HEK293 (cell line): ENCODE data around the gene IDH3B.

Experiments
- CTCF ChIA-PET: fragments of 350-600 bp; formaldehyde crosslinking; extraction: SDS; loops from one replicate; lab custom pipeline; 2021; ENCODE audit warnings: antibody characterized with exemption; lab: Yijun Ruan, JAX
- POLR2A ChIA-PET: fragments of 300-600 bp; formaldehyde crosslinking; extraction: SDS; loops from one replicate; lab custom pipeline; 2020; ENCODE audit warnings: antibody characterized with exemption, inconsistent platforms; lab: Yijun Ruan, JAX
- H3K27ac ChIP-seq: fragments of 200-500 bp; sonication (Bioruptor generic); 2 replicates; pipeline ENCODE4 v1.5.1; 2014; ENCODE audit warnings: low read depth, low read length, control low read depth, inconsistent platforms; ENCODE audit errors: extremely low read depth
- H3K36me3 ChIP-seq, 2 experiments: fragments of 200-500 bp in 1 of 2; sonication (Bioruptor generic) in 1 of 2; 1 replicate in 1 of 2; 2 replicates in 1 of 2; pipeline ENCODE4 v1.5.1; 2014 to 2017; ENCODE audit warnings: inconsistent platforms in 2 of 2, low read length in 2 of 2; ENCODE audit not compliant: control insufficient read depth in 2 of 2, insufficient read depth in 1 of 2
- H3K4me1 ChIP-seq: fragments of 200-500 bp; sonication (Bioruptor generic); 2 replicates; pipeline ENCODE4 v1.5.1; 2014; ENCODE audit warnings: mild to moderate bottlenecking, low read length, inconsistent platforms; ENCODE audit not compliant: control insufficient read depth, insufficient read depth
- H3K4me3 ChIP-seq: 2 replicates; pipeline ENCODE4 v1.5.1; 2011; ENCODE audit warnings: low read depth, mild to moderate bottlenecking, control low read depth, low read length, moderate library complexity
- H3K9me3 ChIP-seq: fragments of 200-500 bp; sonication (Bioruptor generic); 2 replicates; pipeline ENCODE4 v1.5.1; 2014; ENCODE audit warnings: low read depth, low read length, inconsistent platforms; ENCODE audit not compliant: control insufficient read depth, insufficient read depth
- GLI2 ChIP-seq: fragments of 450-650 bp; formaldehyde crosslinking; IDR thresholded peaks from 2 replicates; pipeline ENCODE4; 2017; ENCODE audit warnings: missing biosample characterization, missing genetic modification characterization, low read depth, borderline replicate concordance
- GLIS1 ChIP-seq: fragments of 450-650 bp; formaldehyde crosslinking; IDR thresholded peaks from 2 replicates; pipeline ENCODE4 v1.5.1; 2016; ENCODE audit warnings: missing biosample characterization, missing genetic modification characterization
- GLIS2 ChIP-seq: fragments of 450-650 bp; formaldehyde crosslinking; IDR thresholded peaks from 2 replicates; pipeline ENCODE4 v1.5.1; 2016; ENCODE audit warnings: missing biosample characterization, missing genetic modification characterization
- HIC1 ChIP-seq: fragments of 450-650 bp; formaldehyde crosslinking; IDR thresholded peaks from 2 replicates; pipeline ENCODE4 v1.5.1; 2016; ENCODE audit warnings: missing biosample characterization, missing genetic modification characterization
- INSM2 ChIP-seq: fragments of 450-650 bp; formaldehyde crosslinking; IDR thresholded peaks from 2 replicates; pipeline ENCODE4 v1.5.1; 2016; ENCODE audit warnings: missing biosample characterization, missing genetic modification characterization
- MZF1 ChIP-seq: fragments of 450-650 bp; formaldehyde crosslinking; IDR thresholded peaks from 2 replicates; pipeline ENCODE4 v1.5.1; 2017; ENCODE audit warnings: missing biosample characterization, missing genetic modification characterization, borderline replicate concordance
- OSR2 ChIP-seq: fragments of 450-650 bp; formaldehyde crosslinking; IDR thresholded peaks from 2 replicates; pipeline ENCODE4 v1.5.1; 2016; ENCODE audit warnings: missing biosample characterization, missing genetic modification characterization
- PATZ1 ChIP-seq: fragments of 450-650 bp; formaldehyde crosslinking; IDR thresholded peaks from 2 replicates; pipeline ENCODE4 v1.5.1; 2016; ENCODE audit warnings: missing biosample characterization, missing genetic modification characterization
- PRDM6 ChIP-seq: fragments of 450-650 bp; formaldehyde crosslinking; IDR thresholded peaks from 2 replicates; pipeline ENCODE4 v1.5.1; 2017; ENCODE audit warnings: missing biosample characterization, missing genetic modification characterization
- ZBTB20 ChIP-seq: fragments of 450-650 bp; formaldehyde crosslinking; IDR thresholded peaks from 2 replicates; pipeline ENCODE4 v1.5.1; 2016; ENCODE audit warnings: missing biosample characterization, missing genetic modification characterization
- ZBTB7A ChIP-seq: fragments of 450-650 bp; formaldehyde crosslinking; IDR thresholded peaks from 2 replicates; pipeline ENCODE4 v1.5.1; 2016; ENCODE audit warnings: low read depth, missing biosample characterization, missing genetic modification characterization
- ZNF174 ChIP-seq: fragments of 450-650 bp; formaldehyde crosslinking; IDR thresholded peaks from 2 replicates; pipeline ENCODE4 v1.5.0; 2017; ENCODE audit warnings: missing biosample characterization, mild to moderate bottlenecking, missing genetic modification characterization
- ZNF2 ChIP-seq: fragments of 450-650 bp; formaldehyde crosslinking; IDR thresholded peaks from 2 replicates; pipeline ENCODE4 v1.5.1; 2016; ENCODE audit warnings: missing biosample characterization, missing genetic modification characterization
- ZNF335 ChIP-seq: fragments of 450-650 bp; formaldehyde crosslinking; conservative IDR thresholded peaks from 2 replicates; pipeline ENCODE4 v1.5.1; 2016; ENCODE audit warnings: missing biosample characterization, missing genetic modification characterization
- ZNF548 ChIP-seq: fragments of 450-650 bp; formaldehyde crosslinking; IDR thresholded peaks from 2 replicates; pipeline ENCODE4 v1.5.1; 2016; ENCODE audit warnings: missing biosample characterization, missing genetic modification characterization
- ZNF660 ChIP-seq: fragments of 450-650 bp; IDR thresholded peaks from 2 replicates; pipeline ENCODE4 v1.5.1; 2018; ENCODE audit warnings: missing biosample characterization, mild to moderate bottlenecking, missing genetic modification characterization
- ZNF792 ChIP-seq: fragments of 450-650 bp; formaldehyde crosslinking; IDR thresholded peaks from 2 replicates; pipeline ENCODE4 v1.5.1; 2016; ENCODE audit warnings: missing biosample characterization, missing genetic modification characterization
- ZNF837 ChIP-seq: fragments of 450-650 bp; formaldehyde crosslinking; IDR thresholded peaks from 2 replicates; pipeline ENCODE4 v1.5.1; 2016; ENCODE audit warnings: missing biosample characterization, missing genetic modification characterization
- ZNF843 ChIP-seq: fragments of 450-650 bp; formaldehyde crosslinking; IDR thresholded peaks from 2 replicates; pipeline ENCODE4 v1.5.1; 2016; ENCODE audit warnings: missing biosample characterization, missing genetic modification characterization
- ZSCAN16 ChIP-seq: fragments of 450-650 bp; formaldehyde crosslinking; IDR thresholded peaks from 2 replicates; pipeline ENCODE4 v1.5.1; 2016; ENCODE audit warnings: missing biosample characterization, missing genetic modification characterization

The IDH3B gene

GRCh38 chr20:2691127-2691526, 27.1 kb upstream of the IDH3B start:
- H3K27ac ChIP-seq: no peak overlapping the region
- POLR2A ChIA-PET: interaction anchor here (1.5 kb wide), 1 partner anchor 39 kb away, joined by 3 read pairs; no protein-coding TSS in a partner anchor
- peaks cover 0 to 4% of the 10 kb centered on the region in 2 experiments; a peak in 1 of 3 replicates for H3K36me3 ChIP-seq
- no peak overlapping the region for H3K4me3 ChIP-seq
- no peaks in the 10 kb centered on the region for H3K9me3 ChIP-seq
- CTCF ChIA-PET: interaction anchor here (0.7 to 5.9 kb wide), 4 partner anchors 19 to 310 kb away, joined by 3 to 48 read pairs (median 4); no protein-coding TSS in a partner anchor
- TF ChIP-seq ZBTB7A (tag by site-specific recombination): no peak
- no peak for TF ChIP-seq ZNF660
- TF ChIP-seq ZSCAN16 (tag by site-specific recombination): no peak
- TF ChIP-seq INSM2: no peak
- TF ChIP-seq, all 188 proteins: peak for 0
- peaks cover 15% of the 10 kb centered on the region for H3K4me1 ChIP-seq

- H3K4me1 ChIP-seq: peaks cover 15% of the 10 kb centered on the region
- ChIA-PET POLR2A (interaction anchor here (0.6 kb wide), 1 partner anchor 626 kb away, joined by 3 read pairs; no protein-coding TSS in a partner anchor), CTCF (interaction anchor here (1.0 to 5.9 kb wide), 4 partner anchors 51 to 310 kb away, joined by 4 to 48 read pairs (median 16); no protein-coding TSS in a partner anchor)
- no peak overlapping the region for H3K27ac ChIP-seq
- TF ChIP-seq PATZ1 (tag by site-specific recombination): 0 out of 2 replicates have a peak, but pooled peaks have one; percentile 17
- TF ChIP-seq ZNF837 (tag by site-specific recombination): no peak
- no peak for TF ChIP-seq ZNF174 (tag by site-specific recombination)
- peak; percentile 35; the same call in 1 of the 2 replicates for TF ChIP-seq GLIS2
- TF ChIP-seq ZNF335 (tag by site-specific recombination): peak; percentile 82
- TF ChIP-seq ZNF792 (tag by site-specific recombination): no peak
- TF ChIP-seq ZBTB20 (tag by site-specific recombination): peak; percentile 68; the same call in 1 of the 2 replicates
- TF ChIP-seq GLIS1: peak; percentile 86
- no peaks in the 10 kb centered on the region for H3K9me3 ChIP-seq
- H3K4me3 ChIP-seq: no peak overlapping the region
- H3K36me3 ChIP-seq: peaks cover 0 to 4% of the 10 kb centered on the region in 2 experiments; a peak in 1 of 3 replicates
These were observed 26.7 kb upstream of the IDH3B start for GRCh38 chr20:2690718-2691117.

- peaks cover 15% of the 10 kb centered on the region for H3K4me1 ChIP-seq
- ChIA-PET POLR2A (interaction anchor here (0.6 to 1.2 kb wide), 2 partner anchors 38 to 626 kb away, joined by 3 read pairs; partner anchors contain the start of gene NOP56), CTCF (interaction anchor here (0.7 to 5.9 kb wide), 6 partner anchors 12 to 310 kb away, joined by 3 to 48 read pairs (median 24); no protein-coding TSS in a partner anchor)
- no peak overlapping the region for H3K27ac ChIP-seq
- no peaks in the 10 kb centered on the region for H3K9me3 ChIP-seq
- no peak overlapping the region for H3K4me3 ChIP-seq
- H3K36me3 ChIP-seq: peaks cover 0 to 4% of the 10 kb centered on the region in 2 experiments; a peak in 1 of 3 replicates
- TF ChIP-seq GLI2 (tag by site-specific recombination) (no peak), MZF1 (tag by site-specific recombination) (no peak), PRDM6 (no peak), ZNF2 (tag by site-specific recombination) (no peak), HIC1 (no peak), ZNF548 (tag by site-specific recombination) (no peak), PATZ1 (tag by site-specific recombination) (no peak), OSR2 (tag by site-specific recombination) (no peak), ZNF174 (tag by site-specific recombination) (no peak), ZNF843 (tag by site-specific recombination) (no peak)
These were observed 26.2 kb upstream of the IDH3B start for GRCh38 chr20:2690213-2690612.
